GM18520 (cell line): ENCODE data around the gene RNF144A.

Source experiments
- ATAC-seq: cut with Tn5 transposase; IDR thresholded peaks from one replicate; pipeline ENCODE4 v1.9.1; 2021; ENCODE audit not compliant: unreplicated experiment

RNF144A gene

GRCh38 chr2:7020059-7020458 is 102.8 kb downstream of the RNF144A start:
- ATAC-seq: no peak

- no peak for ATAC-seq
Observed at GRCh38 chr2:7020468-7020867, 103.3 kb downstream of the RNF144A start.

GRCh38 chr2:7020939-7021470 is 103.8 kb downstream of the RNF144A start:
- ATAC-seq: no peak

GRCh38 chr2:7022492-7023385 is 105.5 kb downstream of the RNF144A start:
- no peak for ATAC-seq

GRCh38 chr2:7023542-7023941 is 106.3 kb downstream of the RNF144A start:
- ATAC-seq: no peak

GRCh38 chr2:7024261-7024660 is 107.0 kb downstream of the RNF144A start:
- ATAC-seq: no peak

GRCh38 chr2:7025082-7025481 is 107.9 kb downstream of the RNF144A start:
- ATAC-seq: no peak

- no peak for ATAC-seq
Observed at GRCh38 chr2:7026742-7027141, 109.5 kb downstream of the RNF144A start.

- no peak for ATAC-seq
Observed at GRCh38 chr2:7027411-7027810, 110.2 kb downstream of the RNF144A start.

- no peak for ATAC-seq
Observed at GRCh38 chr2:7027956-7028655, 110.9 kb downstream of the RNF144A start.

- no peak for ATAC-seq
Observed at GRCh38 chr2:7028846-7029245, 111.6 kb downstream of the RNF144A start.

- no peak for ATAC-seq
Observed at GRCh38 chr2:7029291-7030059, 112.3 kb downstream of the RNF144A start.

- ATAC-seq: no peak
Observed at GRCh38 chr2:7030810-7031209, 113.6 kb downstream of the RNF144A start.

GRCh38 chr2:7031547-7032245 is 114.5 kb downstream of the RNF144A start:
- ATAC-seq: no peak

- no peak for ATAC-seq
Observed at GRCh38 chr2:7032371-7032770, 115.2 kb downstream of the RNF144A start.

- ATAC-seq: no peak
Observed at GRCh38 chr2:7033136-7033960, 116.1 kb downstream of the RNF144A start.

- ATAC-seq: no peak
Observed at GRCh38 chr2:7034303-7034702, 117.1 kb downstream of the RNF144A start.

- no peak for ATAC-seq
Observed at GRCh38 chr2:7035884-7036283, 118.7 kb downstream of the RNF144A start.
